ENCODE measurements around the gene DMRT3.
A peak's percentile ranks its signal among the peaks of the same experiment; 100 is the strongest.

The DMRT3 gene

DNA sequence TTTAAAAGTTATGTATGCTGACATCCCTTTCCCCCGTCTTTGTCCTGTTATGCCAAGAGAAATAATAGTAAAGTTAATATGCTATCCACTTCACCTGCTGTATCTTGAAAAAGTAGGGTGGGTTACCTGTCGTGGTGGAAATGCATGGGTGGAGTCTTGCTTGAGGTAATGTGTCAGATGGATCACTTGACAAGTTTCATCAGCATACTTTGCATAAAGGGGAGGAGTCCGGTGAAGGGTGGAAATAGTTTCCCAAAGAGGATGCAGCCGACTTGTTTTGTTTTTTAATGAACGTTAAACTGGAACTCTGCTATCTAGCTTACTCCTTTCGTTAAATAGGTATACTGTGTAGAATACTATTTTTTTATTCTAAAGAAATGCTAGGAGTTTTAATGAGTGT lies 9.0 kb upstream of the DMRT3 start:
- Histone ChIP-seq H2AFZ (ENCODE audit: low read depth, low read length) (peak overlapping the region; percentile 51; the same call in 1 of the 2 replicates), H3K27ac (ENCODE audit: low read length) (no peak overlapping the region), H3K79me2 (ENCODE audit: low read length) (no peaks in the 10 kb centered on the region), H3K9me3 (ENCODE audit: insufficient read depth, low read length) (no peaks in the 10 kb centered on the region), H3K27me3 (ENCODE audit: low read depth, low read length) (peaks cover 32% of the 10 kb centered on the region), H4K20me1 (ENCODE audit: insufficient read depth, low read length) (no peaks in the 10 kb centered on the region), H3K4me3 (ENCODE audit: low read length) (peak overlapping the region; percentile 76), H3K4me2 (ENCODE audit: low read length) (peak overlapping the region; percentile 74), H3K36me3 (replicated peaks; ENCODE audit: low read depth, low read length) (no peaks in the 10 kb centered on the region), H3K9ac (ENCODE audit: low read length) (peak overlapping the region; percentile 29; the same call in 1 of the 2 replicates), H3K4me1 (ENCODE audit: low read length) (peaks cover 14% of the 10 kb centered on the region; the same call in 1 of the 2 replicates)
- TF ChIP-seq, protein P1, sequence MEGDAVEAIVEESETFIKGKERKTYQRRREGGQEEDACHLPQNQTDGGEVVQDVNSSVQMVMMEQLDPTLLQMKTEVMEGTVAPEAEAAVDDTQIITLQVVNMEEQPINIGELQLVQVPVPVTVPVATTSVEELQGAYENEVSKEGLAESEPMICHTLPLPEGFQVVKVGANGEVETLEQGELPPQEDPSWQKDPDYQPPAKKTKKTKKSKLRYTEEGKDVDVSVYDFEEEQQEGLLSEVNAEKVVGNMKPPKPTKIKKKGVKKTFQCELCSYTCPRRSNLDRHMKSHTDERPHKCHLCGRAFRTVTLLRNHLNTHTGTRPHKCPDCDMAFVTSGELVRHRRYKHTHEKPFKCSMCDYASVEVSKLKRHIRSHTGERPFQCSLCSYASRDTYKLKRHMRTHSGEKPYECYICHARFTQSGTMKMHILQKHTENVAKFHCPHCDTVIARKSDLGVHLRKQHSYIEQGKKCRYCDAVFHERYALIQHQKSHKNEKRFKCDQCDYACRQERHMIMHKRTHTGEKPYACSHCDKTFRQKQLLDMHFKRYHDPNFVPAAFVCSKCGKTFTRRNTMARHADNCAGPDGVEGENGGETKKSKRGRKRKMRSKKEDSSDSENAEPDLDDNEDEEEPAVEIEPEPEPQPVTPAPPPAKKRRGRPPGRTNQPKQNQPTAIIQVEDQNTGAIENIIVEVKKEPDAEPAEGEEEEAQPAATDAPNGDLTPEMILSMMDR (IDR thresholded peaks at IDR 0.05; ENCODE audit: low read depth, low read length) = no peak
- no peak for TF ChIP-seq EZH2phosphoT487 (IDR thresholded peaks at IDR 0.05; ENCODE audit: low read depth)

DNA sequence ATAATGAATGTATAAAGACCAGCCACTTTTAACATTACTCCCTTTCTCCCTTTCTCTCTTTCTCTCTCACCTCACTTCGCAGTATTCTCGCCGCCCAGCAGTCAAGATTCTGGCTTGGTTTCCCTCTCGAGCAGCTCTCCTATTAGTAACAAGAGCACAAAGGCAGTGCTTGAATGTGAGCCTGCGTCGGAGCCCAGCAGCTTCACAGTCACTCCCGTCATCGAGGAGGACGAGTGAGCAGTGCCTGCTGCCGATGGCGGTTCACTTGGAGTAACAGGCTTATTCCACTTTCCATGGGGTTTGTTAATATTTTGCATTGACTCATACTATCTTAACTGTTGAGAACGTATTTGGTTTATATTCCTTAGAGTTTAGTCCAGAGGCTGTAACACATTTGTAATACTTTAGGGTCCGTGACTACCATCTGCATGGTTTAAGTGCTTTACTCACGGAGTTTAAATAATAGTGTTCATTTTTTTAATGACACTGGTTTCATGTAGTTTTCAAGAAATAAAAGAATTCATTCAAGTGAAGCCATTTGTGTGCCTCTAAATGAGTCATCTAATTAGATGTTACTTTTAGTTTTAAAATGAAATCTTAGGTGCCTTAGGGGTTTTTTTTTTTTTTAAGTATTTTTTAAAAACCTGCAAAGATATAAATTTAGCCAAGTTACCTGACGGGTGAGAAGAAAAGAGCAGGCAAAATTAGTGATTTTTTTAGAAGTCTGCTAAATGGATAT lies 8.4 kb upstream of the DMRT3 start:
- TF ChIP-seq, protein P1 (IDR thresholded peaks at IDR 0.05; ENCODE audit: low read depth, low read length) = no peak
- TF ChIP-seq EZH2phosphoT487 (IDR thresholded peaks at IDR 0.05; ENCODE audit: low read depth) = no peak
- H3K27me3 ChIP-seq (ENCODE audit: low read depth, low read length) = peaks cover 32% of the 10 kb centered on the region
- peak overlapping the region; percentile 74 for H3K4me2 ChIP-seq (ENCODE audit: low read length)
- peaks cover 14% of the 10 kb centered on the region; the same call in 1 of the 2 replicates for H3K4me1 ChIP-seq (ENCODE audit: low read length)
- peak overlapping the region; percentile 51; the same call in 1 of the 2 replicates for H2AFZ ChIP-seq (ENCODE audit: low read depth, low read length)
- peak overlapping the region; percentile 29 for H3K9ac ChIP-seq (ENCODE audit: low read length)
- H3K4me3 ChIP-seq (ENCODE audit: low read length) = peak overlapping the region; percentile 76
- no peaks in the 10 kb centered on the region for H3K79me2 ChIP-seq (ENCODE audit: low read length)
- no peaks in the 10 kb centered on the region for H3K9me3 ChIP-seq (ENCODE audit: insufficient read depth, low read length)
- no peaks in the 10 kb centered on the region for H4K20me1 ChIP-seq (ENCODE audit: insufficient read depth, low read length)
- no peaks in the 10 kb centered on the region for H3K36me3 ChIP-seq (replicated peaks; ENCODE audit: low read depth, low read length)
- no peak overlapping the region for H3K27ac ChIP-seq (ENCODE audit: low read length)

- Histone ChIP-seq H3K27me3 (ENCODE audit: low read depth, low read length) (peaks cover 20% of the 10 kb centered on the region), H2AFZ (ENCODE audit: low read depth, low read length) (no peak overlapping the region), H3K9ac (ENCODE audit: low read length) (no peak overlapping the region), H3K9me3 (ENCODE audit: insufficient read depth, low read length) (no peaks in the 10 kb centered on the region), H4K20me1 (ENCODE audit: insufficient read depth, low read length) (no peaks in the 10 kb centered on the region), H3K4me3 (ENCODE audit: low read length) (no peak overlapping the region), H3K79me2 (ENCODE audit: low read length) (no peaks in the 10 kb centered on the region), H3K4me2 (ENCODE audit: low read length) (peak overlapping the region; percentile 74; the same call in 1 of the 2 replicates), H3K27ac (ENCODE audit: low read length) (no peak overlapping the region), H3K36me3 (replicated peaks; ENCODE audit: low read depth, low read length) (no peaks in the 10 kb centered on the region), H3K4me1 (ENCODE audit: low read length) (peaks cover 14% of the 10 kb centered on the region; the same call in 1 of the 2 replicates)
- TF ChIP-seq, protein P1 (IDR thresholded peaks at IDR 0.05; ENCODE audit: low read depth, low read length) = no peak
- no peak for TF ChIP-seq EZH2phosphoT487 (IDR thresholded peaks at IDR 0.05; ENCODE audit: low read depth)
Measured at GRCh38 chr9:969310-970150, 6.9 kb upstream of the DMRT3 start.
